ENCODE data around the gene INAVA. TPM values are rescaled to one million over a fixed set of nuclear protein-coding genes. Genes with fewer than 3 reads are reported as not detected.

Gene INAVA
- total and polyA plus RNA-seq, 2 of the 13 experiments (the other 11 are each of a cell fraction or from before 2014, with no cell fraction given), result 6.0 to 13.5 TPM

- TF ChIP-seq, protein P1, sequence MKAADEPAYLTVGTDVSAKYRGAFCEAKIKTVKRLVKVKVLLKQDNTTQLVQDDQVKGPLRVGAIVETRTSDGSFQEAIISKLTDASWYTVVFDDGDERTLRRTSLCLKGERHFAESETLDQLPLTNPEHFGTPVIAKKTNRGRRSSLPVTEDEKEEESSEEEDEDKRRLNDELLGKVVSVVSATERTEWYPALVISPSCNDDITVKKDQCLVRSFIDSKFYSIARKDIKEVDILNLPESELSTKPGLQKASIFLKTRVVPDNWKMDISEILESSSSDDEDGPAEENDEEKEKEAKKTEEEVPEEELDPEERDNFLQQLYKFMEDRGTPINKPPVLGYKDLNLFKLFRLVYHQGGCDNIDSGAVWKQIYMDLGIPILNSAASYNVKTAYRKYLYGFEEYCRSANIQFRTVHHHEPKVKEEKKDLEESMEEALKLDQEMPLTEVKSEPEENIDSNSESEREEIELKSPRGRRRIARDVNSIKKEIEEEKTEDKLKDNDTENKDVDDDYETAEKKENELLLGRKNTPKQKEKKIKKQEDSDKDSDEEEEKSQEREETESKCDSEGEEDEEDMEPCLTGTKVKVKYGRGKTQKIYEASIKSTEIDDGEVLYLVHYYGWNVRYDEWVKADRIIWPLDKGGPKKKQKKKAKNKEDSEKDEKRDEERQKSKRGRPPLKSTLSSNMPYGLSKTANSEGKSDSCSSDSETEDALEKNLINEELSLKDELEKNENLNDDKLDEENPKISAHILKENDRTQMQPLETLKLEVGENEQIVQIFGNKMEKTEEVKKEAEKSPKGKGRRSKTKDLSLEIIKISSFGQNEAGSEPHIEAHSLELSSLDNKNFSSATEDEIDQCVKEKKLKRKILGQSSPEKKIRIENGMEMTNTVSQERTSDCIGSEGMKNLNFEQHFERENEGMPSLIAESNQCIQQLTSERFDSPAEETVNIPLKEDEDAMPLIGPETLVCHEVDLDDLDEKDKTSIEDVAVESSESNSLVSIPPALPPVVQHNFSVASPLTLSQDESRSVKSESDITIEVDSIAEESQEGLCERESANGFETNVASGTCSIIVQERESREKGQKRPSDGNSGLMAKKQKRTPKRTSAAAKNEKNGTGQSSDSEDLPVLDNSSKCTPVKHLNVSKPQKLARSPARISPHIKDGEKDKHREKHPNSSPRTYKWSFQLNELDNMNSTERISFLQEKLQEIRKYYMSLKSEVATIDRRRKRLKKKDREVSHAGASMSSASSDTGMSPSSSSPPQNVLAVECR (CRISPR knock-in tag; IDR thresholded peaks at IDR 0.05; ENCODE audit: borderline replicate concordance), result peak; percentile 21; the same call in 1 of the 2 replicates
These were observed at the start of gene INAVA (continued) for GRCh38 chr1:200894712-200895442.

GRCh38 chr1:200845360-200845759, 49.3 kb upstream of the INAVA start:
- DNase-seq (ENCODE audit: low spot score) (no peak), FAIRE-seq (no peak), ATAC-seq (no peak)
- Histone ChIP-seq H3K36me3 (replicated peaks in 1 of 2; ENCODE audit: control insufficient read depth in 1 of 2, insufficient read depth in 2 of 2, low read length in 2 of 2) (peaks cover 4 to 32% of the 10 kb centered on the region in 2 experiments; a peak in 3 of 5 replicates), H3K4me1 (ENCODE audit: insufficient read depth, low read length) (no peaks in the 10 kb centered on the region; the same call in 1 of the 2 replicates), H3K79me2 (ENCODE audit: insufficient read depth, low read length) (no peaks in the 10 kb centered on the region), H2AFZ (ENCODE audit: low read length) (no peak overlapping the region), H3K4me2 (ENCODE audit: low read depth, low read length) (no peak overlapping the region), H3K9me3 (ENCODE audit: low read length) (no peaks in the 10 kb centered on the region), H4K20me1 (ENCODE audit: insufficient read depth, low read length) (no peaks in the 10 kb centered on the region), H3K9ac (ENCODE audit: insufficient read depth, low read depth, low read length) (no peak overlapping the region), H3K27me3 (ENCODE audit: control insufficient read depth in 1 of 2, insufficient read depth in 2 of 2, low read length in 2 of 2) (no peaks in the 10 kb centered on the region; a peak in 1 of 5 replicates), H3K27ac (ENCODE audit: extremely low read length, insufficient read depth, low read length) (no peak overlapping the region), H3K4me3 (replicated peaks in 1 of 3; ENCODE audit: insufficient read depth in 1 of 3, low read depth in 2 of 3, low read length in 3 of 3) (no peak overlapping the region)
- no TSS peak for BruUV-seq (replicated peaks)
- ChIA-PET CTCF (ENCODE audit: low intra/inter-chr PET ratio, low total read pairs) (no interaction called here), POLR2A (no interaction called here)
- no peak for TF ChIP-seq TEAD2 (CRISPR knock-in tag; IDR thresholded peaks at IDR 0.05)
- no peak for TF ChIP-seq ZUFSP (CRISPR knock-in tag; IDR thresholded peaks at IDR 0.05; ENCODE audit: borderline replicate concordance)
- TF ChIP-seq, protein P2, sequence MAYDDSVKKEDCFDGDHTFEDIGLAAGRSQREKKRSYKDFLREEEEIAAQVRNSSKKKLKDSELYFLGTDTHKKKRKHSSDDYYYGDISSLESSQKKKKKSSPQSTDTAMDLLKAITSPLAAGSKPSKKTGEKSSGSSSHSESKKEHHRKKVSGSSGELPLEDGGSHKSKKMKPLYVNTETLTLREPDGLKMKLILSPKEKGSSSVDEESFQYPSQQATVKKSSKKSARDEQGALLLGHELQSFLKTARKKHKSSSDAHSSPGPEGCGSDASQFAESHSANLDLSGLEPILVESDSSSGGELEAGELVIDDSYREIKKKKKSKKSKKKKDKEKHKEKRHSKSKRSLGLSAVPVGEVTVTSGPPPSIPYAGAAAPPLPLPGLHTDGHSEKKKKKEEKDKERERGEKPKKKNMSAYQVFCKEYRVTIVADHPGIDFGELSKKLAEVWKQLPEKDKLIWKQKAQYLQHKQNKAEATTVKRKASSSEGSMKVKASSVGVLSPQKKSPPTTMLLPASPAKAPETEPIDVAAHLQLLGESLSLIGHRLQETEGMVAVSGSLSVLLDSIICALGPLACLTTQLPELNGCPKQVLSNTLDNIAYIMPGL (CRISPR knock-in tag; IDR thresholded peaks at IDR 0.05; ENCODE audit: borderline replicate concordance in 1 of 2, low read depth in 1 of 2), result no peak
- TF ChIP-seq, protein P3, sequence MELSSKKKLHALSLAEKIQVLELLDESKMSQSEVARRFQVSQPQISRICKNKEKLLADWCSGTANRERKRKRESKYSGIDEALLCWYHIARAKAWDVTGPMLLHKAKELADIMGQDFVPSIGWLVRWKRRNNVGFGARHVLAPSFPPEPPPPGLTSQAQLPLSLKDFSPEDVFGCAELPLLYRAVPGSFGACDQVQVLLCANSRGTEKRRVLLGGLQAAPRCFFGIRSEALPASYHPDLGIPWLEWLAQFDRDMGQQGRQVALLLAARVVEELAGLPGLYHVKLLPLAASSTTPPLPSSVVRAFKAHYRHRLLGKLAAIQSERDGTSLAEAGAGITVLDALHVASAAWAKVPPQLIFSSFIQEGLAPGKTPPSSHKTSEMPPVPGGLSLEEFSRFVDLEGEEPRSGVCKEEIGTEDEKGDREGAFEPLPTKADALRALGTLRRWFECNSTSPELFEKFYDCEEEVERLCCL (CRISPR knock-in tag; IDR thresholded peaks at IDR 0.05; ENCODE audit: borderline replicate concordance), result no peak
- no peak for TF ChIP-seq ZFP62 (CRISPR knock-in tag; IDR thresholded peaks at IDR 0.05)
- no peak for TF ChIP-seq ZNF850 (CRISPR knock-in tag; conservative IDR thresholded peaks at IDR 0.05)
- in situ Hi-C loops (cut with HindIII; ENCODE audit: extremely low pct_ligation_motif_present, low pct_unique_long_range_greater_than_20kb) (no loop called here), intact Hi-C loops (cut with micrococcal nuclease; ENCODE audit: unreplicated experiment) (no loop called here)
- 96% methylated on average over 4 of the region's 4 CpGs for WGBS (ENCODE audit: low lambda C conversion rate)
